ENCODE results near the gene SELENOI.

SELENOI gene, protein sequence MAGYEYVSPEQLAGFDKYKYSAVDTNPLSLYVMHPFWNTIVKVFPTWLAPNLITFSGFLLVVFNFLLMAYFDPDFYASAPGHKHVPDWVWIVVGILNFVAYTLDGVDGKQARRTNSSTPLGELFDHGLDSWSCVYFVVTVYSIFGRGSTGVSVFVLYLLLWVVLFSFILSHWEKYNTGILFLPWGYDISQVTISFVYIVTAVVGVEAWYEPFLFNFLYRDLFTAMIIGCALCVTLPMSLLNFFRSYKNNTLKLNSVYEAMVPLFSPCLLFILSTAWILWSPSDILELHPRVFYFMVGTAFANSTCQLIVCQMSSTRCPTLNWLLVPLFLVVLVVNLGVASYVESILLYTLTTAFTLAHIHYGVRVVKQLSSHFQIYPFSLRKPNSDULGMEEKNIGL

GRCh38 chr2:26345545-26346453 lies at the start of gene SELENOI:
Gene SELENOI, plus strand, starts transcription at chr2:26346143. Its CDS starts 90 bp downstream, at chr2:26346233.
- TF ChIP-seq GATA3 (IDR thresholded peaks at IDR 0.05; ENCODE audit: low read depth, low read length) (no peak), GATA2 (IDR thresholded peaks at IDR 0.05; ENCODE audit: low read depth, low read length) (no peak)

GRCh38 chr2:26297061-26297460 lies 48.9 kb upstream of the SELENOI start:
- TF ChIP-seq GATA3 (IDR thresholded peaks at IDR 0.05; ENCODE audit: low read depth, low read length) (no peak), GATA2 (IDR thresholded peaks at IDR 0.05; ENCODE audit: low read depth, low read length) (no peak)

- TF ChIP-seq GATA2 (IDR thresholded peaks at IDR 0.05; ENCODE audit: low read depth, low read length) (no peak), GATA3 (IDR thresholded peaks at IDR 0.05; ENCODE audit: low read depth, low read length) (no peak)
Observed at GRCh38 chr2:26298286-26298637, 47.7 kb upstream of the SELENOI start.

DNA sequence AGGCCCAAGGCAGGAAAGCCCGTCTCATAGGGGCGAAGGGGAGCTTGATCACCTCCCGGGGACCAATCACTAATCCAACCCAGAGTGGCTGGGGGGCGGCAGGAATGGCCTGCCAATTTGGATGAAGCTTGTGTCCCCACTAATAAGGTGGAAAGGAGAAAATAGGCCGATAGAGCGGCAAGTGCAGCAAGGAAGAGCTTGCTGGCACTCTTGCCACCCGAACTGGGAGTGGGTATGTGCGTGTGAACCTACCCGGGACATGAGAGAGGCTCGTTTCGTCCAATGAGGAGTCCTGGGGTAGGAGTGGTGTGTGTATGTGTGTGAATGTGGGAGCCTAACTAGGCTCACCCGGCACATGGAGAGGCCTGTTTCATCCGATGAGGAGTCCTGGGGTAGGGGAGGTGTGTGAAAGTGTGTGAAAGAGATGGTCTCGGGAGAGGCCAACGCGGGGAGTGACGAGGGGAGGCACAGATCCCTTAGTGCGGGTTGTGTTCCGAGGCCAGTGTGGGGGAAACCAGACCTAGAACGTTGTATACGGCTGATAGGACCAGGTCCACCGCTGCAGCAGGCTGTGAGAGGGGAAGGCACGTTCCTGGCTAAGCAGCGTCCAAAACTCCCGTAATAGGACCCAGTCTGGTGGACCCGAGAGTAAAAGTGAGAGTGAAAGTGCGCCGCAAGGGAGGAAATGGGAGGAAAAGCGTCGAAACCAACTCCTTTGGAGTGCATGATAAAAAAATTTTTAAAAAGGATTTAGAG lies 47.1 kb upstream of the SELENOI start:
- TF ChIP-seq GATA2 (IDR thresholded peaks at IDR 0.05; ENCODE audit: low read depth, low read length) (no peak), GATA3 (IDR thresholded peaks at IDR 0.05; ENCODE audit: low read depth, low read length) (no peak)

DNA sequence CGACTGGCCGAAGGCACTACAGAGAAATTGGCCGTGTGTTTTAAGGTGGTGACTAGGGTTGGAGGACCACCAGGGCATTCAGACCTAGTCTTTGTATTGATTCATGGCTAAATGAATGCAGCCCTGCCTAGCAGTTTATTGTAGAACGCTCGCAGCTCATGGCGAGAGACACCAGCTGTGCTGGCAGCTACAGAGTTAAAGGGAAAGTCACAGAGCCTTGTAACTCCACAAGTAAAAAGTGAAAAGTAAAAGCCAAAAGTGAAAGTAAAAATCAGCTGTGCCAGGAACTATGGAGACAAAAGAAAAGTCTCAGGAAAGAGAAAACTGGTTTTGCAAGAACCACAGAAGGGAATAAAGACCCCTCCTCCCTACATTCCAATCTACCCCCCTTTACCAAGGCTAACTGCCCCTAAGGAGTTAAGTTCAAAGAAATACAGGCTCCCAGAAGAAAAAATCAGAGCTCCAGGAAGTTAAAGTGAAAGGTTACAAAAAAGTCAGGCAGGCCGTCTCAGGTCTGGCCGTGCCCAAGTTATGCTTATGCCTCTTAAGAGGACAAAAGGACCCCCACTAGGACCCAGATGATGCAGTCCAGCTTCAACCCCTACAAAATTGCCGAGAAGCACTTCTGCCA lies 46.4 kb upstream of the SELENOI start:
- TF ChIP-seq GATA3 (IDR thresholded peaks at IDR 0.05; ENCODE audit: low read depth, low read length): no peak
- TF ChIP-seq GATA2 (IDR thresholded peaks at IDR 0.05; ENCODE audit: low read depth, low read length): no peak

- no peak for TF ChIP-seq GATA2 (IDR thresholded peaks at IDR 0.05; ENCODE audit: low read depth, low read length)
- TF ChIP-seq GATA3 (IDR thresholded peaks at IDR 0.05; ENCODE audit: low read depth, low read length): no peak
Observed at GRCh38 chr2:26300234-26300925, 45.6 kb upstream of the SELENOI start.

GRCh38 chr2:26302846-26303245 lies 43.1 kb upstream of the SELENOI start:
- TF ChIP-seq GATA2 (IDR thresholded peaks at IDR 0.05; ENCODE audit: low read depth, low read length) (no peak), GATA3 (IDR thresholded peaks at IDR 0.05; ENCODE audit: low read depth, low read length) (no peak)

DNA sequence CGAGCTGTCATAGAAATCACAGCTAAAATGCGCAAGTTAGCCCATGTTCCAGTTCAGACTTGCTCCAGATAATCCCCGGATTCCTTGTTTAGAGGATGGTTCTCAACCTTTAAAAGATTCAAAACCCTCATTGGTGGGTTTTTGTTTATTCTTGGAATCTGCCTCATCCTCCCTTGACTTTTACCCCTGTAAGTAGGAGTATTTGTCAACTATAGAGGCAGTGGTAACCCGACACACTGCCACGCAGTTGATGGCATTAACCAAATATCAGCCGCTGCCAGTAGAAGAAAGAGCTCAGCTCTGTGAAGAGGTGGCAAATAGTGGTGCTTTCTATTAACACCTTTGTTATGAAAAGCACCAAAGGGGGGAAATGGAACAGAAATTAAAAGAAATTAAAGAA lies 40.4 kb upstream of the SELENOI start:
- no peak for TF ChIP-seq GATA3 (IDR thresholded peaks at IDR 0.05; ENCODE audit: low read depth, low read length)
- TF ChIP-seq GATA2 (IDR thresholded peaks at IDR 0.05; ENCODE audit: low read depth, low read length): no peak

- no peak for TF ChIP-seq GATA2 (IDR thresholded peaks at IDR 0.05; ENCODE audit: low read depth, low read length)
- no peak for TF ChIP-seq GATA3 (IDR thresholded peaks at IDR 0.05; ENCODE audit: low read depth, low read length)
Observed at GRCh38 chr2:26309921-26310320, 36.0 kb upstream of the SELENOI start.

DNA sequence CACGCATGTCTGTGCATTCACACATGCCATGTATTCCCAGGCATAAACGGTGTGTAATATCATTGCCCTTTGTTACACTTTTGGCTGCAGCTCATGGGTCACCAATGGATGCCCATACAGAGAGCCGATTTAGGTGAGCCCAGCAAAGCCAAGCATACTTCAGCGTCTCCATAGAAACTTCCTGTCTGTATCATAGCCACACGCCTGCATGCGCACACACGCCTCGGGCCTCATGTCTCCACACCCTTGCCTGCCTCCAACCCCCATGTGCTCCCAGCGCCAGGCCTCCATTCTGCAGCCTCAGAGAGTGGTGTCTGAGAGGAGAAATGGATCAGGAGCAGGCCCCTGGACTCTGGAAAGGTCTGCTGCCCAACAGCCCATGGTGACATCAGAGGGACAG lies 33.5 kb upstream of the SELENOI start:
- TF ChIP-seq GATA2 (IDR thresholded peaks at IDR 0.05; ENCODE audit: low read depth, low read length) (no peak), GATA3 (IDR thresholded peaks at IDR 0.05; ENCODE audit: low read depth, low read length) (no peak)

DNA sequence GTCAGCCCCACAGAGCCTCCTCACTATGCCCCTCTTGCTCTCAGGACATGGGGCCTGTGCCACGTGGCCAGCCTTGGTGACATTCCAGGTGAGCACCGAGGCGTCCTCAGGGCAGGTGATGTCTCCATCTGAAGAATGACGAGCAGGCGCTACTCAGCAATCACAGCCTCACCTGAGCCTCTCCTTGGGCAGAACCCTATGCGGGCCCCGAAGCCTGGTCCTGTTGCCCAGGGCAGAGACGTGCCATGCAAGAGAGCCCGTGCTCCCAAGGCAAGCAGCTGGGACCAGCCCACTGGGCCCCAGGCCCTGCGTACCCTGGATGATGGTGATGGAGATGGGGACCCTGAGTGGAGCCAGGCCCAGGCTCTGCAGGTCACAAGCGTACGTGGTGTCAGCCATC lies 32.5 kb upstream of the SELENOI start:
- TF ChIP-seq GATA2 (IDR thresholded peaks at IDR 0.05; ENCODE audit: low read depth, low read length): no peak
- no peak for TF ChIP-seq GATA3 (IDR thresholded peaks at IDR 0.05; ENCODE audit: low read depth, low read length)

DNA sequence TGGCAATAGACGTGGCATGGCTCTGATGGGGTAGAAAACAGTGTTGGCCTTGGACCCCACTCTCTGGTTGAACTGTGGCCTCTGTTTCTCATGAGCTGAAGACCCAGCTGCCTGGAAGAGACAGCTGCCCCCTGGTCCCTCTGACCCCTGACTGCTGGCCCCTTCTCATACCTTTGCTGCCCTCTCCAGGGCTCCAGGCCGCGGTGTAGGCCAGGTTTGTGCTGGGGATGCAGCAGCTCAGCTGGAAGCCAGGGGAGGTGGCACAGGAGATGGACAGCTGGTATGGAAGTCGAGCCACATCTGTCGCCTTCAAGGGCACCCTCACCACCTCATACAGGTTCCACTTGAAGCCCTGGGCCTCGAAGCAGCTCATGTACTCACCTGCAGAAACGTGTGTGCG lies 31.7 kb upstream of the SELENOI start:
- TF ChIP-seq GATA3 (IDR thresholded peaks at IDR 0.05; ENCODE audit: low read depth, low read length): no peak
- no peak for TF ChIP-seq GATA2 (IDR thresholded peaks at IDR 0.05; ENCODE audit: low read depth, low read length)

DNA sequence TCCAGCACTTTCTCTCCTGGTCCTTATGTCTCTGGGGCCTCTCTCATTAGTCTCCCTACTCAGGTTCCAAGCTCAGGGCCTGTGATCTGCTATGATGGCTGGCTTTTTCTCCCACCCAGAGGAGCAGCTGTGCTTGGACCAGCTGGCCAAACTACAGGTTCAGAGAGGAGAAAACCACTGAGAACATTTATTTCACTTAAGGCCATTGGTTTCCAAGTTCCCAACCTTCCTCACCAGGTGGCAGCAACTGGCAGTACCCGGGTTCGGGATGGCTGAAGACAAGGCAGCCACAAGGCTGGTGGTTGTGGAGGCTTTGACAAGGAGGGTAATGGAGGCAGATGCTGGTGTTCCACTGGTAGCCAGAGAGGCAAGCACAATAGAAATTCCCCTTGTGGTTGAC lies 29.9 kb upstream of the SELENOI start:
- no peak for TF ChIP-seq GATA2 (IDR thresholded peaks at IDR 0.05; ENCODE audit: low read depth, low read length)
- no peak for TF ChIP-seq GATA3 (IDR thresholded peaks at IDR 0.05; ENCODE audit: low read depth, low read length)
